Measurements from ENCODE around the gene HOXB8.

DNA sequence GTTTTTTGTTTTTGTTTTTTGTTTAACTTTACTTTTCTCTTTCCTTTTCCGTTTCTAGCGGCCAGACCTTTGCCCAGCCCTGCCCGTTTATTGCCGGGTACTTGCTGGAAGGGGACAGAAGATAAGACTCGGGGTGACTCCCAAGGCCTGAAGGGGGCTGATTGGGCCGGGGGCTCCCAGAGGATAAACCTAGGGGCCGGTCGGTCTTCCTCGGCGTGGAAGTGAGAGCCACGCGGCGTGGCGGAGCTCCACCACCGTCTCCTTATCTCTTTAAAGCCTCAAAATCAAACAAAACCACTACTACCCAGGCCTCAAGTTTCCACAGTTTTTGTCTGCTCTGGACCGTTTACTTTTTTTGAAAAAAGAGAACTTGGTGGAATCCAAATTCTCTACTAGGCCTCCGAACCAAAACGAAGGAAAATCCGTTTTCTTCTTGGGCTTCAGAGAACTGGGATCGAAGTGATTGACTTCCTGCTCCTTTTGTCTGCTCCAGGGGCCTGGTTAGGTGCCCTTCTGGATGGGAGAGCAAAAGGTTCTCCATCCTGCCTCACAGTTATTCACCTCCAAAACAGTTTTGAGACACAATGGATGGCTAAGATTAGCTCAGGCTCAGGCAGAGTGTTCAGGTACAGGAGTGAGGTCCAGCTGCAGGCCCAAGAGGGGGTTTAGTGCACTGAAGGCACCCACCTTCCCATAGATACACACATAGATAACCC lies 19.6 kb upstream of the HOXB8 start:
- TF ChIP-seq POLR2A (IDR thresholded peaks at IDR 0.05; ENCODE audit: low read depth, low read length): no peak
- no peak for TF ChIP-seq POLR2AphosphoS5 (IDR thresholded peaks at IDR 0.05; ENCODE audit: low read depth, low read length)
- TF ChIP-seq TAF1 (IDR thresholded peaks at IDR 0.05; ENCODE audit: low read depth, low read length): no peak
- no peak for TF ChIP-seq PAX5 (IDR thresholded peaks at IDR 0.05; ENCODE audit: insufficient read depth, low read length, severe bottlenecking)
- TF ChIP-seq SPI1 (IDR thresholded peaks at IDR 0.05; ENCODE audit: low read depth, low read length): no peak
- TF ChIP-seq POU2F2 (IDR thresholded peaks at IDR 0.05; ENCODE audit: low read depth, low read length): no peak
